GM12875 (cell line): ENCODE data around the gene PAGR1.

Source experiments
- H3K4me3 ChIP-seq: one replicate; pipeline ENCODE4 v1.5.1; 2011; ENCODE audit warnings: low read depth, low read length, control low read depth
- TF ChIP-seq, protein P1 (sequence below): IDR thresholded peaks from 2 replicates; pipeline ENCODE4 v1.5.1; 2011; ENCODE audit warnings: low read depth, mild to moderate bottlenecking, control low read depth, inconsistent platforms, low read length, moderate library complexity, borderline replicate concordance; ENCODE audit not compliant: insufficient read depth

PAGR1 gene

DNA sequence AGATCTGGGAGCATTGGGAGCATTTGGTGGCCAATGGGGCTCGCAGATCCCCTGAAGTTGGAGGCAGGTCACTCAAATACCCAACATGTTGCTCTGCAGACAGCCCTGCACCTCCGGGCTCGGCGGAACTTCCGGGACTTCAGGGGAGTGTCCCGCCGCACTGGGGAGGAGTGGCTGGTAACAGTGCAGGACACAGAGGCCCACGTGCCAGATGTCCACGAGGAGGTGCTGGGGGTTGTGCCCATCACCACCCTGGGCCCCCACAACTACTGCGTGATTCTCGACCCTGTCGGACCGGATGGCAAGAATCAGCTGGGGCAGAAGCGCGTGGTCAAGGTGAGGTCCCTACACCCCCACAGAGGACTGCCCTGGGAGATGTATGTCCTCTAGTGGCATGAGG lies 20.7 kb downstream of the PAGR1 start:
- H3K4me3 ChIP-seq: no peak overlapping the region
- TF ChIP-seq, protein P1, sequence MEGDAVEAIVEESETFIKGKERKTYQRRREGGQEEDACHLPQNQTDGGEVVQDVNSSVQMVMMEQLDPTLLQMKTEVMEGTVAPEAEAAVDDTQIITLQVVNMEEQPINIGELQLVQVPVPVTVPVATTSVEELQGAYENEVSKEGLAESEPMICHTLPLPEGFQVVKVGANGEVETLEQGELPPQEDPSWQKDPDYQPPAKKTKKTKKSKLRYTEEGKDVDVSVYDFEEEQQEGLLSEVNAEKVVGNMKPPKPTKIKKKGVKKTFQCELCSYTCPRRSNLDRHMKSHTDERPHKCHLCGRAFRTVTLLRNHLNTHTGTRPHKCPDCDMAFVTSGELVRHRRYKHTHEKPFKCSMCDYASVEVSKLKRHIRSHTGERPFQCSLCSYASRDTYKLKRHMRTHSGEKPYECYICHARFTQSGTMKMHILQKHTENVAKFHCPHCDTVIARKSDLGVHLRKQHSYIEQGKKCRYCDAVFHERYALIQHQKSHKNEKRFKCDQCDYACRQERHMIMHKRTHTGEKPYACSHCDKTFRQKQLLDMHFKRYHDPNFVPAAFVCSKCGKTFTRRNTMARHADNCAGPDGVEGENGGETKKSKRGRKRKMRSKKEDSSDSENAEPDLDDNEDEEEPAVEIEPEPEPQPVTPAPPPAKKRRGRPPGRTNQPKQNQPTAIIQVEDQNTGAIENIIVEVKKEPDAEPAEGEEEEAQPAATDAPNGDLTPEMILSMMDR: no peak

DNA sequence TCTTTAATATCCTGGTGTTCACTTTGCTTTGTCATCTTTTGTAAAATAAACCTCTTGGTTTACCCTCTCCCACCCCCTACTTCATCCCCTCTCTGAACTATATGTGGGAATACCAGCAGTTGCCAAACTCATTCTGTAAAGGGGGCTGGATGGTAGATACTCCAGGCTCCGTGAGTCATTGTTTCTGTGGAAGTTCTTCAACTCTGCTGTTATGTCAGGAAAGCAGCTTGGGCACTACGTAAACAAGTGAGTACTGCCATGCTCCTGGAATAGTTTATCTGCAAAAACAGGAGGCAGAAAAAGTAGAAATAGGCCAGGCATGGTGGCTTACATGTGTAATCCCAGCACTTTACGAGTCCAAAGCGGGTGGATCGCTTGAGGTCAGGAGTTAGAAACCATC lies 21.9 kb downstream of the PAGR1 start:
- no peak overlapping the region for H3K4me3 ChIP-seq
- TF ChIP-seq, protein P1: no peak

DNA sequence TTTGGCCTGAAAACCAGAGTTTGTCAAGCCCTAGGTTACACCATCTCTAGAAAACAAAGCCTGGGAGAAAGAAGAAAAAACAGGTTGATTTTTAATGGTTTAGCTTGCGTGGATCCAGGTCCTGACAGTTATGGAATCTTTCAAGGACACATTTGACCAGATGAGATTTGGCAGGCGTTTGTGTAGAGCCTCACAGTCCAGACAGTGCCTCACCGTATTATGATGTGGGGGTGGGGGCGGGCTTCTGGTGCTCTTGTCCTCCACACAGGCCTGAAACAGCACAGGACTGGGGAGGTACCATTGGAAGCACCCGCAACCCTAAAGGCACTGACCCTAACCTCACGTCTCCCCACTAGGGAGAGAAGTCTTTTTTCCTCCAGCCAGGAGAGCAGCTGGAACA lies 23.9 kb downstream of the PAGR1 start:
- TF ChIP-seq, protein P1: no peak
- H3K4me3 ChIP-seq: no peak overlapping the region

DNA sequence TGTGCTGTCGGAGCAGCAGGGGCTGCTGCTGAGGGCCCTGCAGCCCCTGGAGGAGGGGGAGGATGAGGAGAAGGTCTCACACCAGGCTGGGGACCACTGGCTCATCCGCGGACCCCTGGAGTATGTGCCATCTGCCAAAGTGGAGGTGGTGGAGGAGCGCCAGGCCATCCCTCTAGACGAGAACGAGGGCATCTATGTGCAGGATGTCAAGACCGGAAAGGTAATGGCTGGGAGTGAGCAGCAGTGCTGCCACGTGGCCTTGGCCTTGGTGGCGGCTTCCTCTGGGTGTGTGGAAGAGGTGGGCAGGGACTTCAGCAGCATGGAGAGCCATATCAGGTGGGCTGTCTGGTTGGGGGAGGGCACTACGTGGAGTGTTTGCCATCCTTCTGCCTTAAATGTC lies 24.3 kb downstream of the PAGR1 start:
- TF ChIP-seq, protein P1: no peak
- H3K4me3 ChIP-seq: no peak overlapping the region

DNA sequence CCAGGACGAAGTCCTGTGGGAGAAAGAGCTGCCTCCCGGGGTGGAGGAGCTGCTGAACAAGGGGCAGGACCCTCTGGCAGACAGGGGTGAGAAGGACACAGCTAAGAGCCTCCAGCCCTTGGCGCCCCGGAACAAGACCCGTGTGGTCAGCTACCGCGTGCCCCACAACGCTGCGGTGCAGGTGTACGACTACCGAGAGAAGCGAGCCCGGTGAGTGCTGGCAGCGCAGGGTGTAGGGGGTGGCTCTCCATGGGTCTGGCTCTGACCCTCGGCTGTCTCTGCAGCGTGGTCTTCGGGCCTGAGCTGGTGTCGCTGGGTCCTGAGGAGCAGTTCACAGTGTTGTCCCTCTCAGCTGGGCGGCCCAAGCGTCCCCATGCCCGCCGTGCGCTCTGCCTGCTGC lies 25.7 kb downstream of the PAGR1 start:
- no peak overlapping the region for H3K4me3 ChIP-seq
- TF ChIP-seq, protein P1: no peak

DNA sequence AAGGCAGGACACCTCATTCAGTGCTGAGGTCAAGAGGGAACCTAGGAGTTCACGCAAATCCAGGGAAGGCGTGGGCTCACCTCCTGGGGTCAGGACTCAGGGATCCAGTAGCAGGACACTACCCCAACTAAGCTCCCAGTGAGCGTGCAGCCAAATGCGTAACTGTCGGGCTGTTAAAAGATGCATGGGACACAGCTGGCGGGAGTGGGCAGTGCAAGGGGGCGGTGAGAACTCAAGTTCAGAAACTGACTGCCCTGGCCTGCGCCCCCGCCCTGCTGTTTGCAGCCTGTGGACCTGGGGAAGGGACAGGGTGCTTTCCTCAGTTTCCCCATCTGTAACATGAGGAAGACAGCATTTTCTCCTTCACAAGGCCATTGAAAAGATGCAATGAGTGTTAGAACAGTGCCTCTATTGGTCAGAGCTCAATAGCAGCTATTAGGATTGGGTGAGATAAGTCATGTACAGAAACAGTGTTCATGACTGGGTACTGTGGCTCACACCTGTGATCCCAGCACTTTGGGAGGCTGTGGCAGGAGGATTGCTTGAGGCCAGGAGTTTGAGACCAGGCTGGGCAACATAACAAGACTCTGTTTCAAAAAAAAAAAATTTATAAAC lies 26.9 kb downstream of the PAGR1 start:
- H3K4me3 ChIP-seq: no peak overlapping the region
- TF ChIP-seq, protein P1: no peak

DNA sequence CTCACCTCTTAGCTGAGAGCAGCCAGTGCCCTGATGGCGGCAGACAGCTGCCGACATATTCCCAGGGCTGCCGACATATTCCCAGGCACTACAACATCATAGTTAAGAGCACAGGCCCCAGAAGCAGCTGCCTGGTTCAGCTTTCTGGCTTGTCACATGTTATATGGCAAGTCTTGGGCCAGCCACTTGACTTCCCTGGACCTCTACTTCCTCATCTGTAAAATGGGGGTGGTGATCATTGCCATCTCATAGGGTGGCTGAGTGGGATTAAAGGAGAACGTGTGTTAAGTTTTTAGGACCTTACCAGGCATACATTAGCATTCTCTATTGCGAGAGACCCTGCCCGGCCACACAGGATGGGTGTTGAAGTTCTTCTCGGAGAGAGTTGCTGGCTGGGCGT lies 28.0 kb downstream of the PAGR1 start:
- H3K4me3 ChIP-seq: no peak overlapping the region
- TF ChIP-seq, protein P1: no peak
